NCI-H187 treated with DMSO at 0.1 percent for 48 hours (cell line): ENCODE data around the gene EDEM1.
"Not testable (repeated sequence)": the region's sequence is repeated elsewhere in the genome, so short reads cannot be mapped to it uniquely, and the experiment has no call there.

Source experiments
- DNase-seq: peaks from one replicate; lab custom pipeline; 2025; lab: John Stamatoyannopoulos, UW

The EDEM1 gene

GRCh38 chr3:5187156-5187919 is at the start of gene EDEM1:
TSS of gene EDEM1 (plus strand) at chr3:5187707. CDS start at chr3:5187806, 99 bp downstream.
- DNase-seq, result no peak

- no peak for DNase-seq
Observed at GRCh38 chr3:5138214-5138981, 49.1 kb upstream of the EDEM1 start.

DNA sequence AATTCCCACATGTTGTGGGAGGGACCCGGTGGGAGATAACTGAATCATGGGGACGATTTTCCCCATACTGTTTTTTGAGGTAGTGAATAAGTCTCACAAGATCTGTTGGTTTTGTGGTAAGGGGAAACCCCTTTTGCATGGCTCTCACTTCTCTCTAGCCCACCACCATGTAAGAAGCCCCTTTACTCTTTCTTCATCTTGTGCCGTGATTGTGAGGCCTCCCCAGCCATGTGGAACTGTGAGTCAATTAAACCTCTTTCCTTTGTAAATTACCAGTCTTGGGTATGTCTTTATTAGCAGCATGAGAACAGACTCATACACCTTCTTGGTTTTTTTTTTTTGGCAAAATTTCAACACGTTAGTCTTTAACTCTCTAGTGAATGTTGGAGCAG is 47.3 kb upstream of the EDEM1 start:
- no peak for DNase-seq

DNA sequence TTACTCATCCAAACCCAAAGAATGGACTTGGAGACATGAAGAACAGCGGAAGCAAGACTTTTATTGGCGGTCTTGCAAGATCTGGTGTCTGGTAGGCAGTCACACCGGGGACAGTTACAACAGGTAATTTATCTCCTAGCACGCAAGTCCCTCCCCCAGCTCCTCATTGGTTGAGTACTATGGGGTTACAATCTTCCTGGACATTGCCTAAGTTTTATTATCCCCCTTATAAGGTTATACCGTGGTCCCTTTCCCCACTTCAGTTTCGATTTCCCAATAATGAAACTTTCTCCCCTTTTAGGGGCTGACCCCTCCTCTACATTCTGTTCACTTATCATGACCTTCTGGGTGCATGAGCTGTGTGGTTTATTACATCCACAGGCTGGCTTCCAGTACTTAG is 46.7 kb upstream of the EDEM1 start:
- DNase-seq, result no peak

DNA sequence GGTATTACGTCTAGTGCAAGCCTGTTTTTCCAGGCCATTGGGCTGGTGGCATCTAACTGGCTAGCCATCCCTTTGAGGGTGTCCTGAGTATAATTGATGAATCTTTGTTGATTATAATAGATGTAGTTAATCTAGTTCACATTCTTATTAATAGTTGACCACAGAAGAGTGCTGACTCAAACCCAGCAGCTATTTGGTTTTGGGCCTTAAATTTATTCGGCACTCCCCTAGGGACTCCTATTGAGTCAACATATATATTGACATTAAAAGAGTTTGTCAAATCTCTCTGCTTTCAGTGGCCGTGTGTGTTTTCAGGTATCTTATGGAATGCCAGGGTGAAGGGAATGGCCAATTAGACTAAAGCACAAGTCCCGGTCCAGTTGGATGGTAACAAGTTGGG is 45.7 kb upstream of the EDEM1 start:
- DNase-seq, result no peak

- DNase-seq, result no peak
Observed at GRCh38 chr3:5143464-5143863, 44.0 kb upstream of the EDEM1 start.

- DNase-seq, result no peak
Observed at GRCh38 chr3:5144316-5144994, 43.1 kb upstream of the EDEM1 start.

GRCh38 chr3:5145120-5145519 is 42.4 kb upstream of the EDEM1 start:
- DNase-seq, result no peak

DNA sequence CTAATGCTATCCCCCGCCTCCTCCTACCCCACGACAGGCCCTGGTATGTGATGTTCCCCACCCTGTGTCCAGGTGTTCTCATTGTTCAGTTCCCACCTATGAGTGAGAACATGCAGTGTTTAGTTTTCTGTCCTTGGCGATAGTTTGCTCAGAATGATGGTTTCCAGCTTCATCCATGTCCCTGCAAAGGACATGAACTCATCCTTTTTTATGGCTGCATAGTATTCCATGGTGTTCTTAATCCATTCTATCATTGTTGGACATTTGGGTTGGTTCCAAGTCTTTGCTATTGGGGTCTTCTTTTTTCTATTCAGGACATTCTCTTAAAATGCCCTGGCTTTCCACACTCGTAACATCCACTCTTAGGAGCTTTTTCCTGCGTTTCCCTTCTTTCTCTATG is 40.4 kb upstream of the EDEM1 start:
- not testable (repeated sequence) for DNase-seq

- DNase-seq, result no peak
Observed at GRCh38 chr3:5149306-5149880, 38.1 kb upstream of the EDEM1 start.

DNA sequence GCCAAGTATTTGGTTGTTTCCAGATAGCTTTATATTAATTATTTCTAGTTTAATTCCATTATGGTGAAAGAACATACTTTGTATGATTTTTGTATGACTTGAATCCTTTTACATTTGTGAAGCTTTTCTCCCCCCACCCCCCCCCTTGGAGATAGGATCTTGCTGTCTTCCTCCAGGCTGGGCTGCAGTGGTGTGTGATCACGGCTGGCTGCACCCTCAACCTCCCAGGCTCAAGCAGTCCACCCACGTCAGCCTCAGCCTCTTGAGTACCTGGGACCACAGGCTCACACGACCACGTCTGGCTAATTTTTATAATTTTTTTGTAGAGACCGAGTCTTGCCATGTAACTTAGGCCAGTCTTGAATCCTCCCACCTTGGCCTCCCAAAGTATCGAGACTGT is 35.9 kb upstream of the EDEM1 start:
- no peak for DNase-seq

- no peak for DNase-seq
Observed at GRCh38 chr3:5153074-5153473, 34.4 kb upstream of the EDEM1 start.

DNA sequence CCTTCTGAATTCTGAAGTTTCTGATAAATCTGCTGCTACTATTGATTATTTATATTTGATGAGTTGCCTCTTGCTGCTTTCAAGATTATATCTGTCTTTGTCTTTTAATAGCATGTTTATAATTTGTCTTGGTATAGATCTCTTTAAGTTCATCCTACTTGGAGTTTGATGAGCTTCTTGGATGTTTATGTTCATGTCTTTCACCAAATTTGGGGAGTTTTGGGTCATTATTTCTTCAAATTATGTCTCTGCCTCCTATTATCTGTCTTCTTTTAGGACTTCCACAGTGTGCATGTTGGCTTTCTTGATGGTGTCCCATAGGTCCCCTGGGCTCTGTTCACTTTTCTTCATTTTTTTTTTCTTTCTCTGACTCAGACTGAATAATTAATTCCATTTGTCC is 32.3 kb upstream of the EDEM1 start:
- no peak for DNase-seq

- DNase-seq, result no peak
Observed at GRCh38 chr3:5160321-5160720, 27.2 kb upstream of the EDEM1 start.

GRCh38 chr3:5160940-5161858 is 26.3 kb upstream of the EDEM1 start:
- DNase-seq, result peak; percentile 16

DNA sequence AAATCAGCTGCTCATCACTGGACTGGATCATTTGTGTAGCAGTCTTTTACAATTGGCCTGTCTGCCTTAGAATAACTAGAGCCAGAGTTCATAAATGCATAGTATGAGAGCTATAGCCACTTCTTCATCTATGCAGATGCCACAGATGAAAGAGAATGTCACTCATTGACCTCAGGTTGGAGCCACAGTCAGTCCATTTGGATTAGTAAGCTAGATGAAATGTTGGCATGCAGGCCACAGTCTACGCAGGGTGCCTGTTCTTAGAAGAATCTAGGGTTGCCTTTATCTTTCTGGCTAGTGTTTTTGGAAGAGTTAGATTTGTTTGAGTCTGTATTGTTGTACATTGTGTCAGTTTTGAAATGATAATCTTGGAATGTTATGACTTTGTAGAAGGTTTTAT is 25.4 kb upstream of the EDEM1 start:
- DNase-seq, result no peak

DNA sequence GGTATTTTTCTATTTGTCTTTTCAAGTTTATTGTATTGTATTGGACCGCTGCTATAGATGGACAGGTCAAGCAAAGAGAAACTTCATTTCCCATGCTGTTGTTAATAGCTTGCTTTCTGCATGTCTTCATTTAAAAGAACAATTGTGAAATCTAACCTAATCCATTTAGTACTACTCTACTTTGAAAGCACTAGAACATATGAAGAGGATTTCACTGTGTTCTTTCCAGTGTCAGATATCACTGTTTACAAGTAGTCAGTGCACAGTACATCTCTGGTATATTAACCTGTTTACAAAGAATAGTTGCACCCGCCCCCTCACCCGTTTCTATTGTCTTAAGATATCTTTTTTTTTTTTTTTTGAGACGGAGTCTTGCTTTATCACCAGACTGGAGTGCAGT is 21.8 kb upstream of the EDEM1 start:
- no peak for DNase-seq

- no peak for DNase-seq
Observed at GRCh38 chr3:5166846-5167245, 20.7 kb upstream of the EDEM1 start.

DNA sequence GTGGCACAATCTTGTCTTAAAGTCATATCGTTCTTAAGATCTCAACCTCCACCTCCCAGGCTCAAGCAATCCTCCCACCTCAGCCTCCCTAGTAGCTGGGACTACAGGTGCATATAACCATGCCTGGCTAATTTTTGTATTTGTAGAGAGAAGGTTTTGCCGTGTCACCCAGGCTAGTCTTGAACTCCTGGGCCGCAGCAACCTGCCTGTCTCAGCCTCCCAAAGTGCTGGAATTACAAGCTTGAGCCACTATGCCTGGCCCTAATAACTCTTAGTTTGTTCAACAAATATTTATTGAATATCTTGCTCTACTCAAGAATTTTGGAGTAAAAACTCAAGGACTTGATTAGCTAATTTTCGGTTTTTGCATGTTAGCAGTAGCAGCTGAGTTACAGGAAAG is 19.4 kb upstream of the EDEM1 start:
- no peak for DNase-seq

GRCh38 chr3:5169807-5170206 is 17.7 kb upstream of the EDEM1 start:
- no peak for DNase-seq

DNA sequence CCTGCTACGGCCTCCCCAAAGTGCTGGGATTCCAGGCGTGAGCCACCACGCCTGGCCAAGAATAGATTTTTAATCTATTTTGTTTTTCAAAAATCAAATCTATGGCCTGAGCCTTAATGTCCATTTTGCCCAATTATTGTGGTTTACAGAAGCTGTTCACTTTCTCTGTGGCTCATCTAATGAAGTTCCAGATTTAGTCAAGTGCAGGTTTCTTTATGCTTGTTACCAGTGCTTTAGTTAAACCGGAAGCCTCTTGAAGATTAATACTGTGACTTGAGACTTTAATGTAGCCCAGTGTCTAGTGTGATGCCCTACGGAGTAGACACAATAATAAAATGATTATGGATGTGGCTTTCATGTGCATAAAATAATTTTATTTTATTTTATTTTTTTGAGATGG is 16.5 kb upstream of the EDEM1 start:
- no peak for DNase-seq

- DNase-seq, result no peak
Observed at GRCh38 chr3:5172018-5172417, 15.5 kb upstream of the EDEM1 start.
